OCI-LY3 (cell line): ENCODE measurements around the gene SLC25A25.

Experiments
- CTCF ChIP-seq: fragments of 200-600, 300-600 bp; sonication (generic); IDR thresholded peaks from 2 replicates; pipeline ENCODE4 v1.5.1; 2014; ENCODE audit warnings: antibody characterized with exemption, low read length, low read depth
- EZH2phosphoT487 ChIP-seq: fragments of 200-600 bp; shearing (Covaris generic); IDR thresholded peaks from 2 replicates; pipeline ENCODE4 v1.6.1; 2018; ENCODE audit warnings: antibody characterized with exemption, mixed run types, low read depth

- no peak for TF ChIP-seq EZH2phosphoT487
- TF ChIP-seq CTCF: peak; percentile 100
These were observed 49.8 kb downstream of the SLC25A25 start for GRCh38 chr9:128117613-128118471.
